Fibroblast of the aortic adventitia (primary cell): Measurements from ENCODE around the gene PRR36. TPM values are rescaled to one million over a fixed set of nuclear protein-coding genes. Genes with fewer than 3 reads are reported as not detected.

ENCODE experiments used
- DNase-seq: peaks from one replicate; pipeline ENCODE4 v3.0.0-alpha.2; 2010; ENCODE audit warnings: low read depth
- H3K4me3 ChIP-seq: 2 replicates; pipeline ENCODE4 v1.5.1; 2011; ENCODE audit warnings: low read depth, mild to moderate bottlenecking, control low read depth, low read length, moderate library complexity
- total RNA-seq: library from RNA; depleted of rRNA; stranded (reverse); fragments of >200 nt; gene quantifications from 2 replicates; pipeline ENCODE4 v1.2.3, GENCODE V29; 2012; ENCODE audit warnings: low replicate concordance
- TF ChIP-seq, protein P1 (sequence below): IDR thresholded peaks from 2 replicates; pipeline ENCODE4 v1.5.1; 2011; ENCODE audit warnings: mild to moderate bottlenecking, low read length, control low read depth, inconsistent platforms; ENCODE audit not compliant: insufficient read depth

PRR36 gene
- total RNA-seq, 1 donor = 0.09 TPM

DNA sequence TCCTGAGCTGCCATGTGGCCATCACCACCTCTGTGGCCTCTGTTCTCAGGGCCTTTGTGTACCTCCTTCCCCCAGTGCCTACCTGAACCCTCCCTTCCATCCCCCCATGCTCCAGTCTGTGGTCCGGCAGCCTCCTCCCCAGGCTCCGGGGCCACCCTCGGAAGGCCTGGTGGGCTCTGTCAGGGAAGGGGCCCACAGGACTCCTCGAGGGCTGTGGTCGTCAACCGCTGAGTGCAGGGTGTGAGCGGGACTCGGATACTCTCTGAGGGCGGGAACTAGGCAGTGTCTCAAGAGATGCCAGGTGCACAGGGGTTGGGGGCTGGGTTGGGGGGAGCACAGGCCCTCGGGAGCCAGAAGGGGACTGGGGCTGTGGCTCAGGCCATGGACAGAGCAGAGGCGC, 33.4 kb upstream of the PRR36 start:
- TF ChIP-seq, protein P1, sequence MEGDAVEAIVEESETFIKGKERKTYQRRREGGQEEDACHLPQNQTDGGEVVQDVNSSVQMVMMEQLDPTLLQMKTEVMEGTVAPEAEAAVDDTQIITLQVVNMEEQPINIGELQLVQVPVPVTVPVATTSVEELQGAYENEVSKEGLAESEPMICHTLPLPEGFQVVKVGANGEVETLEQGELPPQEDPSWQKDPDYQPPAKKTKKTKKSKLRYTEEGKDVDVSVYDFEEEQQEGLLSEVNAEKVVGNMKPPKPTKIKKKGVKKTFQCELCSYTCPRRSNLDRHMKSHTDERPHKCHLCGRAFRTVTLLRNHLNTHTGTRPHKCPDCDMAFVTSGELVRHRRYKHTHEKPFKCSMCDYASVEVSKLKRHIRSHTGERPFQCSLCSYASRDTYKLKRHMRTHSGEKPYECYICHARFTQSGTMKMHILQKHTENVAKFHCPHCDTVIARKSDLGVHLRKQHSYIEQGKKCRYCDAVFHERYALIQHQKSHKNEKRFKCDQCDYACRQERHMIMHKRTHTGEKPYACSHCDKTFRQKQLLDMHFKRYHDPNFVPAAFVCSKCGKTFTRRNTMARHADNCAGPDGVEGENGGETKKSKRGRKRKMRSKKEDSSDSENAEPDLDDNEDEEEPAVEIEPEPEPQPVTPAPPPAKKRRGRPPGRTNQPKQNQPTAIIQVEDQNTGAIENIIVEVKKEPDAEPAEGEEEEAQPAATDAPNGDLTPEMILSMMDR = no peak
- no peak overlapping the region for H3K4me3 ChIP-seq
- no peak for DNase-seq

DNA sequence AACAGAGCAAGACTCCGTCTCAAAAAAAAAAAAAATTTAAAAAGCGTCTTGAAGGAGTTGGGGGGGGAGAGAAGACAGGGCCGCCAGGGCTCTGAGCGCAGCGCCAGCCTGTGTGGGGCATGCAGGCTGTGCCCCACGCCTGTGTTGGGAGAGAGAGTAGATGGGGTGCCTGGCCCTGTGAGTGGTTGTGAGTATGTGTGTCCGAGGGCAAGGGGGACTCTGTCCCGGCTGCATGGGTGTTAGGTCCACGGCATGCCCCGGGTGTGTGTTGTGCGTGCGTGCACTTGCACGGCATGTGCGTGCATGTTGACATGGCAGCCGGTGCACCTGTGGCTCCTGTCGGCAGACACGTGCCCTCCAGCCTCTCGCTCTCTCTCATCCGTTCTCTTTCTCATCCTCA, 32.9 kb upstream of the PRR36 start:
- H3K4me3 ChIP-seq = no peak overlapping the region
- no peak for DNase-seq
- TF ChIP-seq, protein P1 = no peak

DNA sequence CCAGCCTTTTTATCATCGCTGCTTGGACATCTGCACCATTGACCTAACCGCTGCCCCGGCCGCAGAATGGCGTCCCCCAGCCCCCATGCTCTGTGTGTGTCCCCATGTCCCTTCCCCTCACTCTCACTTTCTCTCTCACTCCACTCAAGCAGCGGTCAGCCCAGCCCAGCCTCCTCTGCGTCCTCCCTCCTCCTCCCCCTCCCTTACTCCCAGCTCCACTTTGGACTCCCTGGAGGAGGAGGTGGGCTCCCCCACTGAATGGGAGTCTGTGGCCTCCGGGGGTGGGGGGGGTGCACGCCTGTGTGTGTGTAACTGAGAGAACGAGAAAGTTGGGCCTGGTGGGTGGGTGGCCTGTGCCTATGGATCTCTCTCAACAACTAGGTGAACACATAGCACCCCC, 31.7 kb upstream of the PRR36 start:
- no peak overlapping the region for H3K4me3 ChIP-seq
- DNase-seq = no peak

DNA sequence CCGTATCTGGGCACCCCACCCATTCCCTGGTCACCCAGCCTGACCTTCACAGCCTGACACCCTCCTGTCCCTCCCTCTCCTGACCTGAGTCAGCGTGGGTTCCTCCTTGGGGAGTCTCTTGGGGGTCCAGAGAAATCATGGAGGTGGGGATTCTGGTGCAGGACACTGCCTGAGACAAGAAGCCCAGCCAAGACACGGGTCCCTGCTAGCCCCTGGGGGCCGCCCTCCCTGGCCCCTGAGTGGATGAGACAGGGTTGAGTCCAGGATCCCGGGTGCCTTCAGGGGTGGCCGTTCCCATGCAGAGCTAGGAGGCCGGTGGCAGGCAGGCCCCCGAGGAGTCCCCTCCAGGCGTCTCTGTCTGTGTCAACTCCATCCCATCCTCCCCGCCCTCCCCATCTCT, 31.1 kb upstream of the PRR36 start:
- peak overlapping the region; percentile 88 for H3K4me3 ChIP-seq
- DNase-seq = no peak
- TF ChIP-seq, protein P1 = no peak

More for the DNA sequence above, 31.7 kb upstream of the PRR36 start:
- TF ChIP-seq, protein P1 = no peak

DNA sequence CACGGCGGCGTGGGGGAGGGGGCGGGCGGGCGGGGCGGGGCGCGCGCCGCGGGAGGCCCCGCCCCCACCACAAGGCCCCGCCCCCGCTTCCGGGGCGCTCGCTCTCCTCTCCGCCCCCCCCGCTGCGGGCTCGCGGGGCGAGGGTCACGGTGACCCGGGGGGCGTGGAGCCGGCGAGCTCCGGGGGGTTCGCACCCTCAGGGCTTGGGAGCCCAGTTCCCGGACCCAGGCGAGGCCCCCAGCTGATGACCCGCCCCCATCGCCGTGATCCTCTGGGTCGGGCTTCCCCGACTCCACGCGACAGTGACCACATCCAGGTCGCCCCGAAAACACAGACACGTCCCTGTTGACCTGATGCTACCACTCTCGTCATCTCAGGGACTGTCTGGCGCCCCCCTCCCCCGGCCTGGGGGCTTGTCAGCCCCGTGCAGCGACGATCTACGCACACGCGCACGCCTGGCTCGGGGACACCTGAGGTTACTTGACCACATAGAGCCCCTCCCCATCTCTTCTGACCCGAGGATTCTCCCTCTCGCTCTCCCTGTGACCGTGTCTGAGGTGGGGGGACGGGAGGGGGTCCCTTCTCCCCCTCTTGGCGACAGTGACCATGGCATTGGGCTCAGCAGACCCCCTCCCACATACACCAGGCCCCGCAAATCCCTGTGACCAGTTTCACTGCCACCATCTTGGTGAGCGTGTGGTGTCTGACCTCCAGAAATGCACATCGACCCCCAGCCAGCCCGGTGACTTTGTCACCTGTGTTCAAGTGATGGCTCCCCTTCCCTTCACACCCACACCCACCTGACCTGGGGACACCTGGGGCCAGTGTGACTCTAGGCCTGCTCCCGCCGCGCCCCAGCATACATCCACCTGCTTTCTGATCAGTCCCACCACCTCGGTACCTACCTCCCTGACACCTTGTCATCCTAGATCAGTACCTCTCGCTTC, 30.2 kb upstream of the PRR36 start:
- no peak for DNase-seq
- H3K4me3 ChIP-seq = peak overlapping the region; percentile 88

DNA sequence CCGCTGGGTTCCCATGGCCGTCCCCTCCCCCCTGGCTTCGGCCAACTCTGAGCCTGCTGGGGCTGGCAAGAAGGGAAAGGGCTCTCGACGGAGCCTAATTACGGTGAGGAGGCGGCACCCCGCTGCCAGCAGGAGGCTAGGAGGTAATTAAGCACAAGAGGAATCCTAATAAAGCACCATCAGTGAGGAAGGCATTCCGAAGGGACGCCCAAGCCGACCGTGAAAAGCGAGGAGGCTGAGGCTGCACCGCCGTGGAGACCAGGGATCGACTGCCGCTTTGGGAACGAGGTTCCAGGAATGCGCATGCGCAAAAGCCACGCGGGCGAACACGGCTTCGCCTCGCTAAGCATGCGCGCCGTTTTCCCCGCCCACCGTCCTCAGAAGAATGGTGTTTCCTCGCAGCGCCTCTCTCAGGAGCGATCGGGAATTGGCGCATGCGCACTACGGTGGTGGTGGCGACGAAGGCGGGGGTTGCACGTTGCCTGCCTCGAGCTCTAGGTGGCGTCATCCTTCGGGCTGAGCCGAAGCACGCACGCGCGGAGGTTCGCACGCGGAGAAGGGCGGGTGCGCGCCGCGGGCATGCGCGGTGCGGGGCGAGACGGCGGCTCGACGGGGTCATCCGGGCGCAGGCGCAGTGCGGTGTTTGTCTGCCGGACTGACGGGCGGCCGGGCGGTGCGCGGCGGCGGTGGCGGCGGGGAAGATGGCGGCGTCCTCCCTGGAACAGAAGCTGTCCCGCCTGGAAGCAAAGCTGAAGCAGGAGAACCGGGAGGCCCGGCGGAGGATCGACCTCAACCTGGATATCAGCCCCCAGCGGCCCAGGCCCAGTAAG, 29.3 kb upstream of the PRR36 start, which contains the start of gene MAP2K7:
Gene MAP2K7 (plus strand): TSS at position 634 of the 830 bp plus-strand sequence. CDS start 68 bp downstream, at position 702.
- peak; percentile 99 for DNase-seq
- peak within 1 kb of the TSS; percentile 88 for H3K4me3 ChIP-seq
- TF ChIP-seq, protein P1 = peak; percentile 49

More for the DNA sequence above, 30.2 kb upstream of the PRR36 start:
- TF ChIP-seq, protein P1 = no peak
